Measurements from ENCODE around the gene LRP4.

The LRP4 gene

DNA sequence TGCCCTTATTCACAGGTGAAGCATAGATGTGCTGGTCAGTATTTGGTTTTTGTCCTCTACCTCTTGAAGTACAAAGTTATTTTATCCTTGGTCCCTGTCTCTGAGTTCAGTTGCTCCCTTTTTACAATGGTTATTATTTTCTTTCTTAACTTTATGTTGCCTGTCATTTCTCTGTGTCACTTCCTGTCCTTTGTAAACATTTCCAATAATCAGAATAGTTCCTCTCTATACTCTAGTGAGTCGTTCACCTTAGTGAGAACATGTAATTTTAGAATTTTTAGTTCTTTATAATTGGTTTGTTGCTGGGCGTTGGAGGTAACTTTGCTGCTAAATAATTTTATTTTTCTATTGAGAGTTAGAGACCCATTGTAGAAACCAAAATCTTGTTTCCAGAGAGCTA lies 34.2 kb upstream of the LRP4 start:
- TF ChIP-seq ESRRG (CRISPR knock-in tag; IDR thresholded peaks at IDR 0.05) (no peak), BACH2 (CRISPR knock-in tag; IDR thresholded peaks at IDR 0.05; ENCODE audit: borderline replicate concordance) (no peak), TCF4 (CRISPR knock-in tag; IDR thresholded peaks at IDR 0.05; ENCODE audit: borderline replicate concordance) (no peak), ZNF70 (CRISPR knock-in tag; IDR thresholded peaks at IDR 0.05) (no peak), PPARA (CRISPR knock-in tag; IDR thresholded peaks at IDR 0.05; ENCODE audit: borderline replicate concordance) (no peak), ZNF565 (CRISPR knock-in tag; conservative IDR thresholded peaks at IDR 0.05; ENCODE audit: low read depth) (no peak), ARNTL (CRISPR knock-in tag; IDR thresholded peaks at IDR 0.05; ENCODE audit: borderline replicate concordance, low read depth) (no peak), TOX (CRISPR knock-in tag; IDR thresholded peaks at IDR 0.05; ENCODE audit: borderline replicate concordance) (no peak), ISL1 (CRISPR knock-in tag; IDR thresholded peaks at IDR 0.05) (no peak)
- ATAC-seq = no peak

- ATAC-seq = no peak
Measured at GRCh38 chr11:46951864-46952263, 33.5 kb upstream of the LRP4 start.

DNA sequence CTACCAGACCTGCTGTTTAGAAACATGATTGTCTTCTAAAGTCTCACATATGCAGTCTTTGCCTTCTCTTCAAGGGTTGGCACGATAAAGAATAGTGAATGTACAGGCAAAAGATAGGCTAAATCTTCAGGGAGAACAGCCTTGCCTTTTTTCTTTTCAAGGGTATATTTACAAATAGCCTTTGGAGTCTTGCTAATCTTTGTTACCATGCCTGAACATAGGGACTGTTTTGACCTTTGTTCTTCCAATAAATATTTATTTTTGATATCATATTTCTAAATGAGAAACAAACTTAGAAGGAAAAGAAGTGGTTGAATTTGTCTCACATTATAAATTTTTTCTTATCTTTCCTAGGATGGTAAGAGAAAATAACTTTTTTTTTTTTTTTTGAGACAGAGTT lies 30.9 kb upstream of the LRP4 start:
- ATAC-seq = no peak
- TF ChIP-seq ZFP3 (CRISPR knock-in tag; IDR thresholded peaks at IDR 0.05) (no peak), CSRNP3 (CRISPR knock-in tag; IDR thresholded peaks at IDR 0.05) (no peak), ESRRG (CRISPR knock-in tag; IDR thresholded peaks at IDR 0.05) (no peak), TSHZ2 (CRISPR knock-in tag; IDR thresholded peaks at IDR 0.05) (no peak), OSR1 (CRISPR knock-in tag; IDR thresholded peaks at IDR 0.05) (no peak)

More at GRCh38 chr11:46951864-46952263, 33.5 kb upstream of the LRP4 start:
- no peak for TF ChIP-seq BACH2 (CRISPR knock-in tag; IDR thresholded peaks at IDR 0.05; ENCODE audit: borderline replicate concordance)
- TF ChIP-seq ZFP30 (CRISPR knock-in tag; IDR thresholded peaks at IDR 0.05) = no peak
- TF ChIP-seq ZC3H10 (CRISPR knock-in tag; IDR thresholded peaks at IDR 0.05) = no peak
- TF ChIP-seq ISL1 (CRISPR knock-in tag; IDR thresholded peaks at IDR 0.05) = no peak
- TF ChIP-seq SNAI2 (CRISPR knock-in tag; IDR thresholded peaks at IDR 0.05) = no peak
- no peak for TF ChIP-seq ZFP3 (CRISPR knock-in tag; IDR thresholded peaks at IDR 0.05)
- TF ChIP-seq GLIS3 (CRISPR knock-in tag; IDR thresholded peaks at IDR 0.05) = no peak
- no peak for TF ChIP-seq POU6F1 (CRISPR knock-in tag; IDR thresholded peaks at IDR 0.05; ENCODE audit: borderline replicate concordance, low read depth)
- TF ChIP-seq ESRRG (CRISPR knock-in tag; IDR thresholded peaks at IDR 0.05) = no peak
- TF ChIP-seq, protein P1, sequence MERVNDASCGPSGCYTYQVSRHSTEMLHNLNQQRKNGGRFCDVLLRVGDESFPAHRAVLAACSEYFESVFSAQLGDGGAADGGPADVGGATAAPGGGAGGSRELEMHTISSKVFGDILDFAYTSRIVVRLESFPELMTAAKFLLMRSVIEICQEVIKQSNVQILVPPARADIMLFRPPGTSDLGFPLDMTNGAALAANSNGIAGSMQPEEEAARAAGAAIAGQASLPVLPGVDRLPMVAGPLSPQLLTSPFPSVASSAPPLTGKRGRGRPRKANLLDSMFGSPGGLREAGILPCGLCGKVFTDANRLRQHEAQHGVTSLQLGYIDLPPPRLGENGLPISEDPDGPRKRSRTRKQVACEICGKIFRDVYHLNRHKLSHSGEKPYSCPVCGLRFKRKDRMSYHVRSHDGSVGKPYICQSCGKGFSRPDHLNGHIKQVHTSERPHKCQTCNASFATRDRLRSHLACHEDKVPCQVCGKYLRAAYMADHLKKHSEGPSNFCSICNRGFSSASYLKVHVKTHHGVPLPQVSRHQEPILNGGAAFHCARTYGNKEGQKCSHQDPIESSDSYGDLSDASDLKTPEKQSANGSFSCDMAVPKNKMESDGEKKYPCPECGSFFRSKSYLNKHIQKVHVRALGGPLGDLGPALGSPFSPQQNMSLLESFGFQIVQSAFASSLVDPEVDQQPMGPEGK (CRISPR knock-in tag; IDR thresholded peaks at IDR 0.05; ENCODE audit: borderline replicate concordance) = no peak
- TF ChIP-seq CSRNP3 (CRISPR knock-in tag; IDR thresholded peaks at IDR 0.05) = no peak
- TF ChIP-seq TOX (CRISPR knock-in tag; IDR thresholded peaks at IDR 0.05; ENCODE audit: borderline replicate concordance) = no peak
- TF ChIP-seq ZNF565 (CRISPR knock-in tag; conservative IDR thresholded peaks at IDR 0.05; ENCODE audit: low read depth) = no peak
- no peak for TF ChIP-seq RARB (CRISPR knock-in tag; IDR thresholded peaks at IDR 0.05)
- no peak for TF ChIP-seq TCF4 (CRISPR knock-in tag; IDR thresholded peaks at IDR 0.05; ENCODE audit: borderline replicate concordance)
- TF ChIP-seq ZNF70 (CRISPR knock-in tag; IDR thresholded peaks at IDR 0.05) = no peak
- no peak for TF ChIP-seq OSR1 (CRISPR knock-in tag; IDR thresholded peaks at IDR 0.05)
- TF ChIP-seq PPARA (CRISPR knock-in tag; IDR thresholded peaks at IDR 0.05; ENCODE audit: borderline replicate concordance) = no peak
- no peak for TF ChIP-seq ARNTL (CRISPR knock-in tag; IDR thresholded peaks at IDR 0.05; ENCODE audit: borderline replicate concordance, low read depth)
